K562 (cell line): ENCODE measurements around the gene AXIN2. TPM values are rescaled to one million over a fixed set of nuclear protein-coding genes. Genes with fewer than 3 reads are reported as not detected.

Experiments
- BDP1 ChIP-seq: IDR thresholded peaks from 3 replicates; pipeline ENCODE4 v1.6.1; 2011; ENCODE audit not compliant: insufficient read length, insufficient read depth
- CBX5 ChIP-seq: IDR thresholded peaks from 2 replicates; pipeline ENCODE4 v1.6.1; 2014; ENCODE audit warnings: low read depth, borderline replicate concordance
- CHD1 ChIP-seq: fragments of 200-600 bp; sonication (generic); IDR thresholded peaks from one replicate; pipeline ENCODE4 v1.6.1; 2012; ENCODE audit warnings: mild to moderate bottlenecking, moderate library complexity, low read length, inconsistent platforms
- DIDO1 ChIP-seq: fragments of 450-650 bp; IDR thresholded peaks from 2 replicates; pipeline ENCODE4 v1.6.1; 2016; ENCODE audit warnings: low read depth, missing biosample characterization, missing genetic modification characterization
- HMGN3 ChIP-seq: IDR thresholded peaks from 2 replicates; pipeline ENCODE4 v1.6.1; 2011; ENCODE audit warnings: borderline replicate concordance, low read depth, mild to moderate bottlenecking, mixed read lengths, low read length; ENCODE audit not compliant: insufficient read length; ENCODE audit errors: extremely low read depth
- KLF1 ChIP-seq: fragments of 450-650 bp; IDR thresholded peaks from 2 replicates; pipeline ENCODE4 v1.6.1; 2016; ENCODE audit warnings: missing genetic modification characterization, missing compliant biosample characterization
- NR2C2 ChIP-seq, 2 experiments: fragments of 200-800 bp in 1 of 2; sonication (Bioruptor generic) in 1 of 2; sonication (generic) in 1 of 2; formaldehyde crosslinking in 1 of 2; IDR thresholded peaks; 2 replicates each; pipeline versions ENCODE4 v1.6.1 to v1.8.0; 2016 to 2022; ENCODE audit warnings: mild to moderate bottlenecking in 1 of 2, missing compliant biosample characterization in 1 of 2, missing genetic modification characterization in 1 of 2, missing genetic modification reagents in 1 of 2
- PML ChIP-seq: IDR thresholded peaks from 2 replicates; pipeline ENCODE4 v1.6.1; 2012; ENCODE audit warnings: low read length, inconsistent platforms
- POLR2AphosphoS2 ChIP-seq: IDR thresholded peaks from 2 replicates; pipeline ENCODE4 v1.6.1; 2012; ENCODE audit warnings: low read length, improper control_type of control experiment
- ZNF347 ChIP-seq: fragments of 450-650 bp; formaldehyde crosslinking; IDR thresholded peaks from 2 replicates; pipeline ENCODE4 v1.4.0; 2020; ENCODE audit warnings: low read depth, mild to moderate bottlenecking, moderate library complexity
- ZNF668 ChIP-seq: fragments of 250-450 bp; sonication (Bioruptor Pico); IDR thresholded peaks from 2 replicates; pipeline ENCODE4 v1.8.0; 2022; ENCODE audit warnings: mild to moderate bottlenecking, inconsistent platforms
- polyA plus RNA-seq, 8 experiments: library from polyadenylated mRNA; depleted of rRNA in 4 of 8; stranded (reverse) in 5 of 8; unstranded in 3 of 8; fragments of >200 nt; fragmentation: Nextera tagmentation in 2 of 8; fragmentation: Illumina TruSeq in 1 of 8; extraction: Ambion mirVana in 2 of 8; extraction: Trizol in 1 of 8; gene quantifications; 2 replicates each; pipeline versions ENCODE4 v1.2.1 to v1.2.3, GENCODE V29; 2011 to 2014; ENCODE audit warnings: inconsistent platforms in 1 of 8, missing spikeins in 1 of 8
- total RNA-seq, 7 experiments: library from RNA; depleted of rRNA in 6 of 7; stranded (reverse); fragments of >200 nt in 6 of 7; fragmentation: Illumina TruSeq in 2 of 7; extraction: Trizol in 2 of 7; gene quantifications; 2 replicates each; pipeline versions ENCODE4 v1.2.1 to v1.2.3, GENCODE V29; 2011 to 2021; ENCODE audit warnings: low replicate concordance in 1 of 7
- TF ChIP-seq, protein P1 (sequence below): sonication (generic); formaldehyde crosslinking; IDR thresholded peaks from 2 replicates; pipeline ENCODE4 v1.5.0; 2020; ENCODE audit warnings: missing genetic modification reagents
- TF ChIP-seq, protein P2 (sequence below): conservative IDR thresholded peaks from 2 replicates; pipeline ENCODE4 v1.6.1; 2011; ENCODE audit warnings: low read depth, mild to moderate bottlenecking, low read length; ENCODE audit not compliant: control insufficient read depth
- TF ChIP-seq, protein P3 (sequence below): sonication (generic); formaldehyde crosslinking; IDR thresholded peaks from 2 replicates; pipeline ENCODE4 v1.8.1; 2022; ENCODE audit warnings: missing genetic modification reagents
- TF ChIP-seq, protein P4 (sequence below): fragments of 450-650 bp; IDR thresholded peaks from 2 replicates; pipeline ENCODE4 v1.7.0; 2016; ENCODE audit warnings: borderline replicate concordance
- TF ChIP-seq, protein P5 (sequence below): fragments of 450-650 bp; formaldehyde crosslinking; IDR thresholded peaks from 2 replicates; pipeline ENCODE4 v1.4.0; 2020; ENCODE audit warnings: mild to moderate bottlenecking, moderate library complexity
- TF ChIP-seq, protein P6 (sequence below): fragments of 250-450 bp; sonication (Bioruptor Pico); IDR thresholded peaks from 2 replicates; pipeline ENCODE4 v1.8.0; 2021; ENCODE audit warnings: moderate library complexity, mild to moderate bottlenecking, inconsistent platforms
- TF ChIP-seq, protein P7 (sequence below): fragments of 250-450 bp; sonication (Bioruptor Pico); IDR thresholded peaks from 2 replicates; pipeline ENCODE4 v1.5.0; 2020; ENCODE audit warnings: mild to moderate bottlenecking, borderline replicate concordance

AXIN2 gene
- total and polyA plus RNA-seq, 9 of the 15 experiments (the other 6 are each of a cell fraction or from before 2014, with no cell fraction given): 0.21 to 3.3 (median 1.2) TPM

DNA sequence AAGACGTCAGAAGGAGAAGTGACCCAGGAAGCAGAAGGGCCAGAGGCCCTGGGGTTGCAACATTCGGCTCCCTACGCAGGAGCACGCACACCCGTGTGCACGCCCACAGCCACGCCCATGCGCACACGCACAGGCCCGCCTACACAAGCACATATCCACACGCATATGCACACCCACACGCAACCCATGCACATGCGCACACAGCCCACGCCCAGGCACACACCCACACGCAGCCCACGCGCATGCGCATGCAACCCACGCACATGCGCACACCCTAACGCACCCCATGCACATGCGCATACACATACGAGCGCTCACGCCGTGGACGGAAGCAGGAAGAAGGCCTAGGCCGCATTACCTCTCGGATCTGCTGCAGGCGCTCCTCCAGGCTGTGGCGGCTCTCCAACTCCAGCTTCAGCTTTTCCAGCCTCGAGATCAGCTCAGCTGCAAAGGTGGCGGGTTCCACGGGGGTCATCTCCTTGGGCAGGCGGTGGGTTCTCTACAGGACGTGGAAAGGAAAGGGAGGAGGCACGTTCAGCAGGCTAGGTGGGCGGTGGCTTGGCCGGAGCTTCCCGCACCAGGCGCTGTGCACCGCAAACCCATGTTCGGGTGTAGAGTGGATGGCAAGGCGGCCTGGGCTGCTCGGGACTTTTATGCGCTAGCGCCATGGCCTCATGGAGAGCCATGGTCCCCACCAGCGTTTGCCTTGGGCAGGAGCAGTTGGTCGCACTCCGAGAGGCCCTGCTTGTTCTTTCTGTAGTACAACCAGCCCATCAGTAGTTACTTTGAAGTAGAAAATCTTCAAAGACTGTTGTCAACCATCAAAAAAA, 23.4 kb downstream of the AXIN2 start (continued):
- no peak for TF ChIP-seq ZNF347 (CRISPR knock-in tag)
- no peak for TF ChIP-seq PML
- TF ChIP-seq NR2C2 (CRISPR knock-in tag; IDR thresholded peaks at IDR 0.05): no peak
- TF ChIP-seq NR2C2 (tag; IDR thresholded peaks at IDR 0.05): peak; percentile 97
- no peak for TF ChIP-seq DIDO1 (tag)
- TF ChIP-seq, protein P1, sequence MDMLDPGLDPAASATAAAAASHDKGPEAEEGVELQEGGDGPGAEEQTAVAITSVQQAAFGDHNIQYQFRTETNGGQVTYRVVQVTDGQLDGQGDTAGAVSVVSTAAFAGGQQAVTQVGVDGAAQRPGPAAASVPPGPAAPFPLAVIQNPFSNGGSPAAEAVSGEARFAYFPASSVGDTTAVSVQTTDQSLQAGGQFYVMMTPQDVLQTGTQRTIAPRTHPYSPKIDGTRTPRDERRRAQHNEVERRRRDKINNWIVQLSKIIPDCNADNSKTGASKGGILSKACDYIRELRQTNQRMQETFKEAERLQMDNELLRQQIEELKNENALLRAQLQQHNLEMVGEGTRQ (CRISPR knock-in tag): no peak
- no peak for TF ChIP-seq CBX5
- TF ChIP-seq, protein P2, sequence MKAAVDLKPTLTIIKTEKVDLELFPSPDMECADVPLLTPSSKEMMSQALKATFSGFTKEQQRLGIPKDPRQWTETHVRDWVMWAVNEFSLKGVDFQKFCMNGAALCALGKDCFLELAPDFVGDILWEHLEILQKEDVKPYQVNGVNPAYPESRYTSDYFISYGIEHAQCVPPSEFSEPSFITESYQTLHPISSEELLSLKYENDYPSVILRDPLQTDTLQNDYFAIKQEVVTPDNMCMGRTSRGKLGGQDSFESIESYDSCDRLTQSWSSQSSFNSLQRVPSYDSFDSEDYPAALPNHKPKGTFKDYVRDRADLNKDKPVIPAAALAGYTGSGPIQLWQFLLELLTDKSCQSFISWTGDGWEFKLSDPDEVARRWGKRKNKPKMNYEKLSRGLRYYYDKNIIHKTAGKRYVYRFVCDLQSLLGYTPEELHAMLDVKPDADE: no peak
- TF ChIP-seq, protein P3, sequence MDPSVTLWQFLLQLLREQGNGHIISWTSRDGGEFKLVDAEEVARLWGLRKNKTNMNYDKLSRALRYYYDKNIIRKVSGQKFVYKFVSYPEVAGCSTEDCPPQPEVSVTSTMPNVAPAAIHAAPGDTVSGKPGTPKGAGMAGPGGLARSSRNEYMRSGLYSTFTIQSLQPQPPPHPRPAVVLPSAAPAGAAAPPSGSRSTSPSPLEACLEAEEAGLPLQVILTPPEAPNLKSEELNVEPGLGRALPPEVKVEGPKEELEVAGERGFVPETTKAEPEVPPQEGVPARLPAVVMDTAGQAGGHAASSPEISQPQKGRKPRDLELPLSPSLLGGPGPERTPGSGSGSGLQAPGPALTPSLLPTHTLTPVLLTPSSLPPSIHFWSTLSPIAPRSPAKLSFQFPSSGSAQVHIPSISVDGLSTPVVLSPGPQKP (CRISPR knock-in tag): no peak
- TF ChIP-seq KLF1: no peak
- TF ChIP-seq POLR2AphosphoS2: no peak
- peak; percentile 19 for TF ChIP-seq HMGN3
- no peak for TF ChIP-seq ZNF668 (CRISPR knock-in tag)
- TF ChIP-seq, protein P4, sequence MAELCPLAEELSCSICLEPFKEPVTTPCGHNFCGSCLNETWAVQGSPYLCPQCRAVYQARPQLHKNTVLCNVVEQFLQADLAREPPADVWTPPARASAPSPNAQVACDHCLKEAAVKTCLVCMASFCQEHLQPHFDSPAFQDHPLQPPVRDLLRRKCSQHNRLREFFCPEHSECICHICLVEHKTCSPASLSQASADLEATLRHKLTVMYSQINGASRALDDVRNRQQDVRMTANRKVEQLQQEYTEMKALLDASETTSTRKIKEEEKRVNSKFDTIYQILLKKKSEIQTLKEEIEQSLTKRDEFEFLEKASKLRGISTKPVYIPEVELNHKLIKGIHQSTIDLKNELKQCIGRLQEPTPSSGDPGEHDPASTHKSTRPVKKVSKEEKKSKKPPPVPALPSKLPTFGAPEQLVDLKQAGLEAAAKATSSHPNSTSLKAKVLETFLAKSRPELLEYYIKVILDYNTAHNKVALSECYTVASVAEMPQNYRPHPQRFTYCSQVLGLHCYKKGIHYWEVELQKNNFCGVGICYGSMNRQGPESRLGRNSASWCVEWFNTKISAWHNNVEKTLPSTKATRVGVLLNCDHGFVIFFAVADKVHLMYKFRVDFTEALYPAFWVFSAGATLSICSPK: no peak
- TF ChIP-seq, protein P5, sequence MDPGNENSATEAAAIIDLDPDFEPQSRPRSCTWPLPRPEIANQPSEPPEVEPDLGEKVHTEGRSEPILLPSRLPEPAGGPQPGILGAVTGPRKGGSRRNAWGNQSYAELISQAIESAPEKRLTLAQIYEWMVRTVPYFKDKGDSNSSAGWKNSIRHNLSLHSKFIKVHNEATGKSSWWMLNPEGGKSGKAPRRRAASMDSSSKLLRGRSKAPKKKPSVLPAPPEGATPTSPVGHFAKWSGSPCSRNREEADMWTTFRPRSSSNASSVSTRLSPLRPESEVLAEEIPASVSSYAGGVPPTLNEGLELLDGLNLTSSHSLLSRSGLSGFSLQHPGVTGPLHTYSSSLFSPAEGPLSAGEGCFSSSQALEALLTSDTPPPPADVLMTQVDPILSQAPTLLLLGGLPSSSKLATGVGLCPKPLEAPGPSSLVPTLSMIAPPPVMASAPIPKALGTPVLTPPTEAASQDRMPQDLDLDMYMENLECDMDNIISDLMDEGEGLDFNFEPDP (CRISPR knock-in tag): no peak
- no peak for TF ChIP-seq BDP1
- TF ChIP-seq, protein P6, sequence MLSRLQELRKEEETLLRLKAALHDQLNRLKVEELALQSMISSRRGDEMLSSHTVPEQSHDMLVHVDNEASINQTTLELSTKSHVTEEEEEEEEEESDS: no peak
- TF ChIP-seq CHD1: no peak
- TF ChIP-seq, protein P7, sequence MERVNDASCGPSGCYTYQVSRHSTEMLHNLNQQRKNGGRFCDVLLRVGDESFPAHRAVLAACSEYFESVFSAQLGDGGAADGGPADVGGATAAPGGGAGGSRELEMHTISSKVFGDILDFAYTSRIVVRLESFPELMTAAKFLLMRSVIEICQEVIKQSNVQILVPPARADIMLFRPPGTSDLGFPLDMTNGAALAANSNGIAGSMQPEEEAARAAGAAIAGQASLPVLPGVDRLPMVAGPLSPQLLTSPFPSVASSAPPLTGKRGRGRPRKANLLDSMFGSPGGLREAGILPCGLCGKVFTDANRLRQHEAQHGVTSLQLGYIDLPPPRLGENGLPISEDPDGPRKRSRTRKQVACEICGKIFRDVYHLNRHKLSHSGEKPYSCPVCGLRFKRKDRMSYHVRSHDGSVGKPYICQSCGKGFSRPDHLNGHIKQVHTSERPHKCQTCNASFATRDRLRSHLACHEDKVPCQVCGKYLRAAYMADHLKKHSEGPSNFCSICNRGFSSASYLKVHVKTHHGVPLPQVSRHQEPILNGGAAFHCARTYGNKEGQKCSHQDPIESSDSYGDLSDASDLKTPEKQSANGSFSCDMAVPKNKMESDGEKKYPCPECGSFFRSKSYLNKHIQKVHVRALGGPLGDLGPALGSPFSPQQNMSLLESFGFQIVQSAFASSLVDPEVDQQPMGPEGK (CRISPR knock-in tag): no peak
